Measurements from ENCODE around the gene SMARCC1.

- TF ChIP-seq CTCF (IDR thresholded peaks at IDR 0.05 in 8 of 11, conservative IDR thresholded peaks at IDR 0.05 in 3 of 11) (no peak), POLR2AphosphoS5 (IDR thresholded peaks at IDR 0.05) (no peak), POLR2A (IDR thresholded peaks at IDR 0.05) (no peak)
Measured at GRCh38 chr3:47714606-47715005, 67.1 kb downstream of the SMARCC1 start.

Measured in spleen (tissue), 7 donors.